HCT116 (cell line): ENCODE results near the gene ITLN1. TPM values are rescaled to one million over a fixed set of nuclear protein-coding genes. Genes with fewer than 3 reads are reported as not detected.

ENCODE experiments used
- ATAC-seq: fragments of 200-7000 bp; cut with Tn5 transposase; 2 replicates; pipeline ENCODE4 v1.9.1; 2020; ENCODE audit warnings: mild to moderate bottlenecking, moderate library complexity
- BruUV-seq: library from RNA; stranded (reverse); fragments of 400-500 nt; replicated peaks from 2 replicates; lab custom pipeline; 2021; lab: Mats Ljungman, UMichigan
- CTCF ChIA-PET: fragments of 300-600 bp; sonication (Branson Sonifier 250); formaldehyde crosslinking; loops from one replicate; lab custom pipeline; 2021; ENCODE audit warnings: antibody characterized with exemption; lab: Charles Lee
- POLR2A ChIA-PET: fragments of 300-600, 350-600 bp; sonication (Branson Sonifier 250); formaldehyde crosslinking; loops from one replicate; lab custom pipeline; 2021; ENCODE audit warnings: antibody characterized with exemption; lab: Charles Lee
- RAD21 ChIA-PET, 2 experiments: fragments of 300-600 bp; sonication (Branson Sonifier 250); formaldehyde crosslinking; loops; one replicate each; lab custom pipeline; 2023; ENCODE audit warnings: low total read pairs in 2 of 2; ENCODE audit not compliant: uncharacterized antibody in 2 of 2, unreplicated experiment in 2 of 2, low non-redundant PET in 1 of 2; lab: Charles Lee
- DNase-seq: peaks from one replicate; pipeline ENCODE4 v3.0.0-alpha.2; 2010; ENCODE audit warnings: low read depth, low spot score
- H2AFZ ChIP-seq: fragments of 200-600 bp; shearing (Covaris generic), sonication (generic); 2 replicates; pipeline ENCODE4 v1.6.1; 2017; ENCODE audit warnings: low read depth, mixed run types, mixed read lengths, antibody characterized with exemption, low read length; ENCODE audit not compliant: poor library complexity, severe bottlenecking
- H3K27ac ChIP-seq: 2 replicates; pipeline ENCODE4 v1.5.1; 2012; ENCODE audit warnings: low read depth, low read length
- H3K27me3 ChIP-seq: fragments of 200-600 bp; sonication (generic); 2 replicates; pipeline ENCODE4 v1.6.1; 2016; ENCODE audit warnings: mixed run types, low read length, mixed read lengths; ENCODE audit not compliant: insufficient read depth
- H3K36me3 ChIP-seq, 2 experiments: fragments of 200-500 bp in 1 of 2; fragments of 200-600 bp in 1 of 2; sonication (Bioruptor generic) in 1 of 2; sonication (generic) in 1 of 2; 2 replicates each; pipeline versions ENCODE4 v1.5.1 to v1.6.1; 2014 to 2016; ENCODE audit warnings: low read length in 2 of 2, inconsistent platforms in 1 of 2, mixed read lengths in 1 of 2, mixed run types in 1 of 2; ENCODE audit not compliant: insufficient read depth in 2 of 2, control insufficient read depth in 1 of 2
- H3K4me1 ChIP-seq, 2 experiments: fragments of 200-600 bp in 1 of 2; sonication (generic) in 1 of 2; 2 replicates each; pipeline versions ENCODE4 v1.5.1 to v1.6.1; 2012 to 2017; ENCODE audit warnings: low read length in 2 of 2, inconsistent platforms in 1 of 2, mild to moderate bottlenecking in 1 of 2, mixed read lengths in 1 of 2, mixed run types in 1 of 2, moderate library complexity in 1 of 2; ENCODE audit not compliant: insufficient read depth in 2 of 2, control insufficient read depth in 1 of 2
- H3K4me2 ChIP-seq: fragments of 200-600 bp; sonication (generic); 2 replicates; pipeline ENCODE4 v1.6.1; 2017; ENCODE audit warnings: mixed run types, low read length, mixed read lengths
- H3K4me3 ChIP-seq, 2 experiments: fragments of 200-600 bp in 1 of 2; sonication (generic) in 1 of 2; replicated peaks in 1 of 2; 2 replicates each; pipeline ENCODE4 v1.5.1; 2011 to 2016; ENCODE audit warnings: low read length in 2 of 2, control low read depth in 1 of 2, low read depth in 1 of 2, mild to moderate bottlenecking in 1 of 2, mixed read lengths in 1 of 2, mixed run types in 1 of 2
- H3K79me2 ChIP-seq: fragments of 200-600 bp; sonication (generic); 2 replicates; pipeline ENCODE4 v1.6.1; 2017; ENCODE audit warnings: mild to moderate bottlenecking, mixed run types, low read length, moderate library complexity, mixed read lengths; ENCODE audit not compliant: insufficient read depth
- H3K9ac ChIP-seq: fragments of 200-600 bp; sonication (generic); 2 replicates; pipeline ENCODE4 v1.6.1; 2016; ENCODE audit warnings: low read length, mixed read lengths
- H3K9me2 ChIP-seq: fragments of 200-600 bp; sonication (generic), shearing (Covaris generic); 2 replicates; pipeline ENCODE4 v1.6.1; 2017; ENCODE audit warnings: mixed run types, mild to moderate bottlenecking, moderate library complexity; ENCODE audit not compliant: insufficient read depth
- H3K9me3 ChIP-seq, 2 experiments: fragments of 200-500 bp in 1 of 2; fragments of 200-600 bp in 1 of 2; sonication (Bioruptor generic) in 1 of 2; sonication (generic) in 1 of 2; 2 replicates each; pipeline ENCODE4 v1.6.1; 2014 to 2017; ENCODE audit warnings: low read length in 2 of 2, mixed read lengths in 2 of 2, inconsistent platforms in 1 of 2, low read depth in 1 of 2, mild to moderate bottlenecking in 1 of 2, mixed run types in 1 of 2, moderate library complexity in 1 of 2; ENCODE audit not compliant: control insufficient read depth in 1 of 2, insufficient read depth in 1 of 2
- H4K20me1 ChIP-seq: fragments of 200-600 bp; sonication (generic), shearing (Covaris generic); 2 replicates; pipeline ENCODE4 v1.6.1; 2017; ENCODE audit warnings: mixed run types, mild to moderate bottlenecking, moderate library complexity; ENCODE audit not compliant: insufficient read depth
- CBX3 ChIP-seq: IDR thresholded peaks from 2 replicates; pipeline ENCODE4 v1.6.1; 2012; ENCODE audit warnings: low read depth
- CEBPB ChIP-seq: IDR thresholded peaks from 2 replicates; pipeline ENCODE4 v1.6.1; 2012; ENCODE audit warnings: low read depth
- EGR1 ChIP-seq: IDR thresholded peaks from 2 replicates; pipeline ENCODE4 v1.6.1; 2012; ENCODE audit warnings: low read depth
- ELF1 ChIP-seq: IDR thresholded peaks from 2 replicates; pipeline ENCODE4 v1.6.1; 2012; ENCODE audit warnings: low read depth, borderline replicate concordance
- EZH2 ChIP-seq: fragments of 200-600 bp; sonication (generic); IDR thresholded peaks from 2 replicates; pipeline ENCODE4 v1.6.1; 2017; ENCODE audit warnings: antibody characterized with exemption, mixed run types
- FOSL1 ChIP-seq: IDR thresholded peaks from 2 replicates; pipeline ENCODE4 v1.6.1; 2012; ENCODE audit warnings: low read depth
- JUND ChIP-seq: IDR thresholded peaks from 2 replicates; pipeline ENCODE4 v1.6.1; 2012
- POLR2AphosphoS5 ChIP-seq: IDR thresholded peaks from 2 replicates; pipeline ENCODE4 v1.6.1; 2011; ENCODE audit warnings: mild to moderate bottlenecking, low read depth, low read length, moderate library complexity
- SIN3A ChIP-seq: IDR thresholded peaks from 2 replicates; pipeline ENCODE4 v1.6.1; 2012; ENCODE audit warnings: low read depth
- SP1 ChIP-seq: IDR thresholded peaks from 2 replicates; pipeline ENCODE4 v1.6.1; 2012; ENCODE audit warnings: low read depth
- SRF ChIP-seq: IDR thresholded peaks from 2 replicates; pipeline ENCODE4 v1.6.1; 2012; ENCODE audit warnings: low read depth
- YY1 ChIP-seq: IDR thresholded peaks from 2 replicates; pipeline ENCODE4 v1.6.1; 2011; ENCODE audit warnings: low read length, low read depth, moderate library complexity, mild to moderate bottlenecking; ENCODE audit not compliant: insufficient replicate concordance; ENCODE audit errors: extremely low read depth
- ZFX ChIP-seq: fragments of 450-650 bp; IDR thresholded peaks from 2 replicates; pipeline ENCODE4 v1.6.1; 2017
- ZNF274 ChIP-seq: fragments of 200-500 bp; sonication (Bioruptor generic); IDR thresholded peaks from 2 replicates; pipeline ENCODE4 v1.6.1; 2014; ENCODE audit warnings: mild to moderate bottlenecking, low read depth, low read length, inconsistent platforms
- intact Hi-C: fragments of 100-400 bp; cut with micrococcal nuclease; formaldehyde crosslinking; loops from 2 replicates; pipeline ENCODE4 v1.10.0; 2022
- total RNA-seq: library from RNA; stranded (reverse); gene quantifications from one replicate; pipeline ENCODE4 v1.2.1, GENCODE V29; 2021; ENCODE audit not compliant: unreplicated experiment
- TF ChIP-seq, protein P1 (sequence below), 3 experiments: fragments of 200-600 bp in 1 of 3; sonication (generic) in 1 of 3; IDR thresholded peaks in 2 of 3; conservative IDR thresholded peaks in 1 of 3; 2 replicates each; pipeline ENCODE4 v1.5.1; 2012 to 2017; ENCODE audit warnings: low read depth in 2 of 3, low read length in 2 of 3, antibody characterized with exemption in 1 of 3, borderline replicate concordance in 1 of 3, control low read depth in 1 of 3, mild to moderate bottlenecking in 1 of 3, mixed read lengths in 1 of 3, mixed run types in 1 of 3, moderate library complexity in 1 of 3; ENCODE audit not compliant: insufficient read depth in 1 of 3
- TF ChIP-seq, protein P2 (sequence below): IDR thresholded peaks from 2 replicates; pipeline ENCODE4 v1.6.1; 2011; ENCODE audit warnings: mild to moderate bottlenecking, low read length, moderate library complexity; ENCODE audit not compliant: insufficient replicate concordance; ENCODE audit errors: extremely low read depth

The ITLN1 gene
- total RNA-seq, 1 experiment from 2014 or later, result not detected

DNA sequence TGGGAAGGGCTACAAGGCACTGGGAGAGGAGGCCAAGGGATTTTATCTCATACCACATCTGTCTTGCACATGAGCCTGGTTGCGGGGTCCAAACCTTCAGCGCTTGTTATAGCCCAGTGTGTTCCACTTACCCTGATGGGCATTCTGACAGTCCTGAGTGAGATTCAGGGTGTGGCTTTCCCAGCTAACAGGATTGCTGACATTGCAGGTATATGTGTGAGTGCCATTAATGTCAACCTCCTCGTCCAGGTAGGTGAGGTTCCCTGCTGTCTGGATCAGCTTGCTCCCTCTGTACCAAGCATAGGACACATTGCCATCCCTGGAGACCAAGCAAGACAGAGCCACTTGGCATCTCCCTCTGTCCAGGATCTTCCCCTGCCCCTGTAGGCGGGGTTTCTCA lies 43.9 kb downstream of the ITLN1 start:
- CTCF ChIA-PET, result interaction anchor here (3.1 kb wide), 1 partner anchor 113 kb away, joined by 9 read pairs; the partner anchor contains the start of gene ITLN2
- no TSS peak for BruUV-seq
- DNase-seq, result no peak

DNA sequence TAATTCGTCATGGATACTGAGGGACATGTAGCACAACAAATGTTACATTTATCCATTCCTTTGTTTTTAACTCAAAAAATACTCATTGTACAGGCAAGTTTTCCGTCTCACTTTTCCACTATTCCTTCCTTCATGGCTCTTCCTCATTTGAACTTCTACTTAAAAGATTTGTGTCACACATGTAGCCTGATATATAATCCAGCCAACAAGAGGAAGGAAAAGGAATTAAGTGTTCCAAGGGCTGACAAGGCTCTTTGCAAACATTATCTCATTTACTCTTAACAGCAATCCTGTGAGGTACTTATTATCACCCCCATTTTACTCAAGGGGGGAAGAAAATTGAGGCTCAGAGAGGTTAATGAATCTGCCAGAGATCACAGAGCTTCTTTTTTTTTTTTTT lies 45.2 kb downstream of the ITLN1 start:
- DNase-seq (no peak), ATAC-seq (no peak)
- no TSS peak for BruUV-seq
- ChIA-PET RAD21 (no interaction called here), POLR2A (no interaction called here), CTCF (interaction anchor here (3.1 kb wide), 1 partner anchor 114 kb away, joined by 9 read pairs; the partner anchor contains the start of gene ITLN2)
- H3K9me2 ChIP-seq, result no peaks in the 10 kb centered on the region
- 0 out of 4 replicates have a peak, but pooled peaks cover 0 to 3% of the 10 kb centered on the region in 2 experiments for H3K4me1 ChIP-seq
- H4K20me1 ChIP-seq, result no peaks in the 10 kb centered on the region
- no peak overlapping the region for H3K27ac ChIP-seq
- no peaks in the 10 kb centered on the region; the same call in 1 of the 2 replicates for H3K27me3 ChIP-seq
- H3K79me2 ChIP-seq, result no peaks in the 10 kb centered on the region
- H3K36me3 ChIP-seq, result no peaks in the 10 kb centered on the region
- no peak overlapping the region for H3K9ac ChIP-seq
- intact Hi-C loops, result loop anchor here (5.0 kb wide), 1 partner anchor 298 kb away; no protein-coding TSS in a partner anchor
- no peaks in the 10 kb centered on the region for H3K9me3 ChIP-seq
- H3K4me3 ChIP-seq, result no peak overlapping the region
- H2AFZ ChIP-seq, result no peak overlapping the region
- no peak overlapping the region for H3K4me2 ChIP-seq
- TF ChIP-seq, protein P1, sequence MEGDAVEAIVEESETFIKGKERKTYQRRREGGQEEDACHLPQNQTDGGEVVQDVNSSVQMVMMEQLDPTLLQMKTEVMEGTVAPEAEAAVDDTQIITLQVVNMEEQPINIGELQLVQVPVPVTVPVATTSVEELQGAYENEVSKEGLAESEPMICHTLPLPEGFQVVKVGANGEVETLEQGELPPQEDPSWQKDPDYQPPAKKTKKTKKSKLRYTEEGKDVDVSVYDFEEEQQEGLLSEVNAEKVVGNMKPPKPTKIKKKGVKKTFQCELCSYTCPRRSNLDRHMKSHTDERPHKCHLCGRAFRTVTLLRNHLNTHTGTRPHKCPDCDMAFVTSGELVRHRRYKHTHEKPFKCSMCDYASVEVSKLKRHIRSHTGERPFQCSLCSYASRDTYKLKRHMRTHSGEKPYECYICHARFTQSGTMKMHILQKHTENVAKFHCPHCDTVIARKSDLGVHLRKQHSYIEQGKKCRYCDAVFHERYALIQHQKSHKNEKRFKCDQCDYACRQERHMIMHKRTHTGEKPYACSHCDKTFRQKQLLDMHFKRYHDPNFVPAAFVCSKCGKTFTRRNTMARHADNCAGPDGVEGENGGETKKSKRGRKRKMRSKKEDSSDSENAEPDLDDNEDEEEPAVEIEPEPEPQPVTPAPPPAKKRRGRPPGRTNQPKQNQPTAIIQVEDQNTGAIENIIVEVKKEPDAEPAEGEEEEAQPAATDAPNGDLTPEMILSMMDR (IDR thresholded peaks at IDR 0.05 in 2 of 3, conservative IDR thresholded peaks at IDR 0.05 in 1 of 3; ENCODE audit: borderline replicate concordance in 1 of 3, insufficient read depth in 1 of 3, low read depth in 2 of 3, low read length in 2 of 3), result no peak
- TF ChIP-seq FOSL1, result no peak
- TF ChIP-seq EZH2, result no peak
- TF ChIP-seq SP1, result no peak
- TF ChIP-seq ELF1, result no peak
- no peak for TF ChIP-seq EGR1
- no peak for TF ChIP-seq POLR2AphosphoS5

More for the DNA sequence above, 43.9 kb downstream of the ITLN1 start:
- no peaks in the 10 kb centered on the region for H3K9me2 ChIP-seq
- H3K27ac ChIP-seq, result no peak overlapping the region
- H3K9ac ChIP-seq, result no peak overlapping the region
- ATAC-seq, result no peak
- no peaks in the 10 kb centered on the region for H3K36me3 ChIP-seq
- H3K4me3 ChIP-seq, result no peak overlapping the region
- H2AFZ ChIP-seq, result no peak overlapping the region
- no peaks in the 10 kb centered on the region for H4K20me1 ChIP-seq
- TF ChIP-seq, protein P2, sequence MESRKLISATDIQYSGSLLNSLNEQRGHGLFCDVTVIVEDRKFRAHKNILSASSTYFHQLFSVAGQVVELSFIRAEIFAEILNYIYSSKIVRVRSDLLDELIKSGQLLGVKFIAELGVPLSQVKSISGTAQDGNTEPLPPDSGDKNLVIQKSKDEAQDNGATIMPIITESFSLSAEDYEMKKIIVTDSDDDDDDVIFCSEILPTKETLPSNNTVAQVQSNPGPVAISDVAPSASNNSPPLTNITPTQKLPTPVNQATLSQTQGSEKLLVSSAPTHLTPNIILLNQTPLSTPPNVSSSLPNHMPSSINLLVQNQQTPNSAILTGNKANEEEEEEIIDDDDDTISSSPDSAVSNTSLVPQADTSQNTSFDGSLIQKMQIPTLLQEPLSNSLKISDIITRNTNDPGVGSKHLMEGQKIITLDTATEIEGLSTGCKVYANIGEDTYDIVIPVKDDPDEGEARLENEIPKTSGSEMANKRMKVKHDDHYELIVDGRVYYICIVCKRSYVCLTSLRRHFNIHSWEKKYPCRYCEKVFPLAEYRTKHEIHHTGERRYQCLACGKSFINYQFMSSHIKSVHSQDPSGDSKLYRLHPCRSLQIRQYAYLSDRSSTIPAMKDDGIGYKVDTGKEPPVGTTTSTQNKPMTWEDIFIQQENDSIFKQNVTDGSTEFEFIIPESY, result no peak
- TF ChIP-seq JUND (no peak), EGR1 (no peak), EZH2 (no peak), SRF (no peak), CBX3 (no peak), YY1 (no peak), SP1 (no peak), ELF1 (no peak), ZFX (no peak), ZNF274 (no peak), SIN3A (no peak), CEBPB (no peak)
- H3K27me3 ChIP-seq, result no peaks in the 10 kb centered on the region; the same call in 1 of the 2 replicates
- no peak overlapping the region for H3K4me2 ChIP-seq
- ChIA-PET POLR2A (no interaction called here), RAD21 (no interaction called here)
- H3K79me2 ChIP-seq, result no peaks in the 10 kb centered on the region
- intact Hi-C loops, result no loop called here
- no peaks in the 10 kb centered on the region for H3K9me3 ChIP-seq
- 0 out of 4 replicates have a peak, but pooled peaks cover 0 to 3% of the 10 kb centered on the region in 2 experiments for H3K4me1 ChIP-seq
